ENCODE measurements around the gene STXBP5L. TPM values are rescaled to one million over a fixed set of nuclear protein-coding genes. Genes with fewer than 3 reads are reported as not detected.
"Not testable (repeated sequence)": the region's sequence is repeated elsewhere in the genome, so short reads cannot be mapped to it uniquely, and the experiment has no call there.

The STXBP5L gene
- total and polyA plus RNA-seq, 10 of the 15 experiments (the other 5 are each of a cell fraction or from before 2014, with no cell fraction given), result under 0.01 to 0.08 (median 0.04) TPM; not detected in 6

GRCh38 chr3:121190626-121191025 is 282.6 kb downstream of the STXBP5L start:
- H3K4me2 ChIP-seq (ENCODE audit: control insufficient read depth, insufficient read depth); ATAC-seq; FAIRE-seq; CTCF ChIA-PET; H3K79me2 ChIP-seq (ENCODE audit: control insufficient read depth, insufficient read depth, low read length); H3K4me1 ChIP-seq (ENCODE audit: control insufficient read depth, insufficient read depth, low read length); BruUV-seq (replicated peaks); SMC1A ChIA-PET (ENCODE audit: uncharacterized antibody, unreplicated experiment); DNase-seq (ENCODE audit: low read depth, low spot score); H3K9ac ChIP-seq (ENCODE audit: control insufficient read depth, insufficient read depth, low read length); H2AFZ ChIP-seq (ENCODE audit: control insufficient read depth, low read depth, low read length); POLR2A ChIA-PET; H4K20me1 ChIP-seq (ENCODE audit: control insufficient read depth, insufficient read depth); H3K27ac ChIP-seq (ENCODE audit: control insufficient read depth, insufficient read depth); intact Hi-C loops (cut with micrococcal nuclease; ENCODE audit: unreplicated experiment); H3K27me3 ChIP-seq (replicated peaks in 1 of 2; ENCODE audit: control insufficient read depth in 2 of 2, insufficient read depth in 2 of 2, low read length in 1 of 2); H3K36me3 ChIP-seq (ENCODE audit: control insufficient read depth in 2 of 2, insufficient read depth in 2 of 2, low read length in 1 of 2); H3K4me3 ChIP-seq; H3K9me3 ChIP-seq (replicated peaks; ENCODE audit: control insufficient read depth, insufficient read depth, low read length); RAD21 ChIA-PET (ENCODE audit: unreplicated experiment): not testable (repeated sequence)
- WGBS (ENCODE audit: insufficient coverage, insufficient replicate concordance, low lambda C conversion rate, missing lambda C conversion rate), result 78% methylated on average over 19 of the region's 26 CpGs
- in situ Hi-C loops (cut with MboI), result loop anchor here (5.0 kb wide), 1 partner anchor 667 kb away; no protein-coding TSS in a partner anchor

GRCh38 chr3:121202573-121202972 is 294.6 kb downstream of the STXBP5L start:
- no peaks in the 10 kb centered on the region for H3K9me3 ChIP-seq (replicated peaks; ENCODE audit: control insufficient read depth, insufficient read depth, low read length)
- no peaks in the 10 kb centered on the region for H3K36me3 ChIP-seq (ENCODE audit: control insufficient read depth in 2 of 2, insufficient read depth in 2 of 2, low read length in 1 of 2)
- BruUV-seq (replicated peaks), result no TSS peak
- in situ Hi-C loops (cut with MboI), result no loop called here
- SMC1A ChIA-PET (ENCODE audit: uncharacterized antibody, unreplicated experiment), result no interaction called here
- no peaks in the 10 kb centered on the region for H3K4me1 ChIP-seq (ENCODE audit: control insufficient read depth, insufficient read depth, low read length)
- H3K9ac ChIP-seq (ENCODE audit: control insufficient read depth, insufficient read depth, low read length), result no peak overlapping the region
- FAIRE-seq (no peak), DNase-seq (ENCODE audit: low read depth, low spot score) (no peak), ATAC-seq (no peak)
- intact Hi-C loops (cut with micrococcal nuclease; ENCODE audit: unreplicated experiment), result no loop called here
- no peak overlapping the region for H3K4me2 ChIP-seq (ENCODE audit: control insufficient read depth, insufficient read depth)
- no peak overlapping the region for H3K27ac ChIP-seq (ENCODE audit: control insufficient read depth, insufficient read depth)
- H3K4me3 ChIP-seq, result no peak overlapping the region
- no peaks in the 10 kb centered on the region for H3K79me2 ChIP-seq (ENCODE audit: control insufficient read depth, insufficient read depth, low read length)
- H4K20me1 ChIP-seq (ENCODE audit: control insufficient read depth, insufficient read depth), result no peaks in the 10 kb centered on the region
- RAD21 ChIA-PET (ENCODE audit: unreplicated experiment), result no interaction called here
- H2AFZ ChIP-seq (ENCODE audit: control insufficient read depth, low read depth, low read length), result no peak overlapping the region
- POLR2A ChIA-PET, result no interaction called here
- H3K27me3 ChIP-seq (replicated peaks in 1 of 2; ENCODE audit: control insufficient read depth in 2 of 2, insufficient read depth in 2 of 2, low read length in 1 of 2), result no peaks in the 10 kb centered on the region
- CTCF ChIA-PET, result no interaction called here
- no peak for TF ChIP-seq CBX5 (IDR thresholded peaks at IDR 0.05; ENCODE audit: low read depth)
- TF ChIP-seq MAX (IDR thresholded peaks at IDR 0.05; ENCODE audit: low read depth, low read length), result no peak
- no peak for TF ChIP-seq YY1 (IDR thresholded peaks at IDR 0.05; ENCODE audit: low read depth, low read length)
- no peak for TF ChIP-seq RFX5 (IDR thresholded peaks at IDR 0.05; ENCODE audit: low read depth, low read length)
- TF ChIP-seq SIX5 (IDR thresholded peaks at IDR 0.05; ENCODE audit: low read depth, low read length, severe bottlenecking), result no peak
- no peak for TF ChIP-seq POLR2AphosphoS5 (IDR thresholded peaks at IDR 0.05; ENCODE audit: low read length)
- no peak for TF ChIP-seq SREBF2 (IDR thresholded peaks at IDR 0.05; ENCODE audit: low read length)
- no peak for TF ChIP-seq ASH2L (IDR thresholded peaks at IDR 0.05; ENCODE audit: borderline replicate concordance, low read depth)
- TF ChIP-seq, protein P1, sequence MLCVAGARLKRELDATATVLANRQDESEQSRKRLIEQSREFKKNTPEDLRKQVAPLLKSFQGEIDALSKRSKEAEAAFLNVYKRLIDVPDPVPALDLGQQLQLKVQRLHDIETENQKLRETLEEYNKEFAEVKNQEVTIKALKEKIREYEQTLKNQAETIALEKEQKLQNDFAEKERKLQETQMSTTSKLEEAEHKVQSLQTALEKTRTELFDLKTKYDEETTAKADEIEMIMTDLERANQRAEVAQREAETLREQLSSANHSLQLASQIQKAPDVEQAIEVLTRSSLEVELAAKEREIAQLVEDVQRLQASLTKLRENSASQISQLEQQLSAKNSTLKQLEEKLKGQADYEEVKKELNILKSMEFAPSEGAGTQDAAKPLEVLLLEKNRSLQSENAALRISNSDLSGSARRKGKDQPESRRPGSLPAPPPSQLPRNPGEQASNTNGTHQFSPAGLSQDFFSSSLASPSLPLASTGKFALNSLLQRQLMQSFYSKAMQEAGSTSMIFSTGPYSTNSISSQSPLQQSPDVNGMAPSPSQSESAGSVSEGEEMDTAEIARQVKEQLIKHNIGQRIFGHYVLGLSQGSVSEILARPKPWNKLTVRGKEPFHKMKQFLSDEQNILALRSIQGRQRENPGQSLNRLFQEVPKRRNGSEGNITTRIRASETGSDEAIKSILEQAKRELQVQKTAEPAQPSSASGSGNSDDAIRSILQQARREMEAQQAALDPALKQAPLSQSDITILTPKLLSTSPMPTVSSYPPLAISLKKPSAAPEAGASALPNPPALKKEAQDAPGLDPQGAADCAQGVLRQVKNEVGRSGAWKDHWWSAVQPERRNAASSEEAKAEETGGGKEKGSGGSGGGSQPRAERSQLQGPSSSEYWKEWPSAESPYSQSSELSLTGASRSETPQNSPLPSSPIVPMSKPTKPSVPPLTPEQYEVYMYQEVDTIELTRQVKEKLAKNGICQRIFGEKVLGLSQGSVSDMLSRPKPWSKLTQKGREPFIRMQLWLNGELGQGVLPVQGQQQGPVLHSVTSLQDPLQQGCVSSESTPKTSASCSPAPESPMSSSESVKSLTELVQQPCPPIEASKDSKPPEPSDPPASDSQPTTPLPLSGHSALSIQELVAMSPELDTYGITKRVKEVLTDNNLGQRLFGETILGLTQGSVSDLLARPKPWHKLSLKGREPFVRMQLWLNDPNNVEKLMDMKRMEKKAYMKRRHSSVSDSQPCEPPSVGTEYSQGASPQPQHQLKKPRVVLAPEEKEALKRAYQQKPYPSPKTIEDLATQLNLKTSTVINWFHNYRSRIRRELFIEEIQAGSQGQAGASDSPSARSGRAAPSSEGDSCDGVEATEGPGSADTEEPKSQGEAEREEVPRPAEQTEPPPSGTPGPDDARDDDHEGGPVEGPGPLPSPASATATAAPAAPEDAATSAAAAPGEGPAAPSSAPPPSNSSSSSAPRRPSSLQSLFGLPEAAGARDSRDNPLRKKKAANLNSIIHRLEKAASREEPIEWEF (IDR thresholded peaks at IDR 0.05; ENCODE audit: insufficient replicate concordance, low read depth, low read length), result no peak
- no peak for TF ChIP-seq RBBP5 (conservative IDR thresholded peaks at IDR 0.05)
- TF ChIP-seq, protein P2, sequence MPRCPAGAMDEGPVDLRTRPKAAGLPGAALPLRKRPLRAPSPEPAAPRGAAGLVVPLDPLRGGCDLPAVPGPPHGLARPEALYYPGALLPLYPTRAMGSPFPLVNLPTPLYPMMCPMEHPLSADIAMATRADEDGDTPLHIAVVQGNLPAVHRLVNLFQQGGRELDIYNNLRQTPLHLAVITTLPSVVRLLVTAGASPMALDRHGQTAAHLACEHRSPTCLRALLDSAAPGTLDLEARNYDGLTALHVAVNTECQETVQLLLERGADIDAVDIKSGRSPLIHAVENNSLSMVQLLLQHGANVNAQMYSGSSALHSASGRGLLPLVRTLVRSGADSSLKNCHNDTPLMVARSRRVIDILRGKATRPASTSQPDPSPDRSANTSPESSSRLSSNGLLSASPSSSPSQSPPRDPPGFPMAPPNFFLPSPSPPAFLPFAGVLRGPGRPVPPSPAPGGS (IDR thresholded peaks at IDR 0.05; ENCODE audit: borderline replicate concordance, insufficient read depth, low read depth, low read length, poor library complexity, severe bottlenecking), result no peak
- TF ChIP-seq BHLHE40 (IDR thresholded peaks at IDR 0.05; ENCODE audit: borderline replicate concordance in 1 of 2, low read depth in 2 of 2, low read length in 1 of 2), result no peak
